GM12878 (cell line): Measurements from ENCODE around the gene TMTC1. TPM values are rescaled to one million over a fixed set of nuclear protein-coding genes. Genes with fewer than 3 reads are reported as not detected.

Experiments
- ATAC-seq: fragments of 200-7000 bp; cut with Tn5 transposase; 3 replicates; pipeline ENCODE4 v1.9.1; 2020; ENCODE audit warnings: mild to moderate bottlenecking, moderate library complexity
- BruUV-seq: library from RNA; stranded (reverse); fragments of 400-500 nt; replicated peaks from 2 replicates; lab custom pipeline; 2021; lab: Mats Ljungman, UMichigan
- CTCF ChIA-PET: fragments of 300-600 bp; sonication (Branson Sonifier 250); formaldehyde crosslinking; extraction: SDS; loops from one replicate; lab custom pipeline; 2021; ENCODE audit warnings: inconsistent platforms; lab: Yijun Ruan, JAX
- POLR2A ChIA-PET: fragments of 350-600 bp; formaldehyde crosslinking; extraction: SDS; loops from one replicate; lab custom pipeline; 2021; ENCODE audit warnings: inconsistent platforms; lab: Charles Lee
- RAD21 ChIA-PET: fragments of 300-600 bp; sonication (Branson Sonifier 250); formaldehyde crosslinking; loops from one replicate; lab custom pipeline; 2023; ENCODE audit warnings: antibody characterized with exemption; ENCODE audit not compliant: unreplicated experiment; lab: Charles Lee
- SMC1A ChIA-PET: fragments of 300-600 bp; sonication (Branson Sonifier 250); formaldehyde crosslinking; loops from one replicate; lab custom pipeline; 2023; ENCODE audit not compliant: unreplicated experiment, uncharacterized antibody; lab: Charles Lee
- DNase-seq: peaks from one replicate; pipeline ENCODE4 v3.0.0-alpha.2; 2011; ENCODE audit warnings: low read depth, low spot score
- FAIRE-seq: peaks from 3 replicates; lab custom pipeline; 2011; peaks lifted over from hg19 to GRCh38; lab: Jason Lieb, UNC
- H2AFZ ChIP-seq: 2 replicates; pipeline ENCODE4 v1.6.0; 2011; ENCODE audit warnings: low read depth, low read length, control low read depth; ENCODE audit not compliant: control insufficient read depth
- H3K27ac ChIP-seq: 2 replicates; pipeline ENCODE4 v1.5.1; 2011; ENCODE audit warnings: control low read depth; ENCODE audit not compliant: control insufficient read depth, insufficient read depth
- H3K27me3 ChIP-seq, 2 experiments: replicated peaks in 1 of 2; 2 replicates each; pipeline versions ENCODE4 v1.6.0 to v1.6.1; 2011; ENCODE audit warnings: low read length in 1 of 2; ENCODE audit not compliant: control insufficient read depth in 2 of 2, insufficient read depth in 2 of 2
- H3K36me3 ChIP-seq, 2 experiments: 2 replicates each; pipeline ENCODE4 v1.5.1; 2011; ENCODE audit warnings: low read length in 1 of 2; ENCODE audit not compliant: control insufficient read depth in 2 of 2, insufficient read depth in 2 of 2
- H3K4me1 ChIP-seq: 2 replicates; pipeline ENCODE4 v1.6.1; 2011; ENCODE audit warnings: mild to moderate bottlenecking, low read length, moderate library complexity, mixed read lengths; ENCODE audit not compliant: control insufficient read depth, insufficient read depth
- H3K4me2 ChIP-seq: 2 replicates; pipeline ENCODE4 v1.6.0; 2011; ENCODE audit warnings: control low read depth; ENCODE audit not compliant: control insufficient read depth, insufficient read depth
- H3K4me3 ChIP-seq: fragments of 200-600 bp; sonication (generic); 2 replicates; pipeline ENCODE4 v1.5.1; 2016
- H3K79me2 ChIP-seq: 2 replicates; pipeline ENCODE4 v1.6.0; 2011; ENCODE audit warnings: low read length; ENCODE audit not compliant: control insufficient read depth, insufficient read depth
- H3K9ac ChIP-seq: 2 replicates; pipeline ENCODE4 v1.8.0; 2011; ENCODE audit warnings: low read length, control low read depth, mixed read lengths; ENCODE audit not compliant: control insufficient read depth, insufficient read depth
- H3K9me3 ChIP-seq: replicated peaks from 3 replicates; pipeline ENCODE4 v1.5.1; 2011; ENCODE audit warnings: mild to moderate bottlenecking, low read length; ENCODE audit not compliant: control insufficient read depth, insufficient read depth
- H4K20me1 ChIP-seq: 2 replicates; pipeline ENCODE4 v1.6.0; 2011; ENCODE audit not compliant: control insufficient read depth, insufficient read depth
- CBX5 ChIP-seq: sonication (generic); IDR thresholded peaks from 2 replicates; pipeline ENCODE4 v1.6.1; 2016; ENCODE audit warnings: low read depth, moderate library complexity, mild to moderate bottlenecking, inconsistent platforms
- CHD2 ChIP-seq: IDR thresholded peaks from 2 replicates; pipeline ENCODE4 v1.6.1; 2011; ENCODE audit warnings: low read depth, low read length, improper control_type of control experiment, borderline replicate concordance
- GATAD2B ChIP-seq: fragments of 450-650 bp; conservative IDR thresholded peaks from 2 replicates; pipeline ENCODE4 v1.6.1; 2017; ENCODE audit warnings: low read depth, mild to moderate bottlenecking, moderate library complexity
- MYC ChIP-seq: IDR thresholded peaks from 2 replicates; pipeline ENCODE4 v1.6.1; 2011; ENCODE audit warnings: mild to moderate bottlenecking, low read length, moderate library complexity, inconsistent platforms; ENCODE audit not compliant: insufficient read depth, insufficient replicate concordance, insufficient read length, severe bottlenecking
- NFYB ChIP-seq: IDR thresholded peaks from 2 replicates; pipeline ENCODE4 v1.6.1; 2011; ENCODE audit warnings: low read depth, mild to moderate bottlenecking, low read length, improper control_type of control experiment, moderate library complexity; ENCODE audit not compliant: insufficient read depth
- RELA ChIP-seq: fragments of 450-650 bp; IDR thresholded peaks from 2 replicates; pipeline ENCODE4 v1.8.0; 2014; ENCODE audit warnings: borderline replicate concordance; ENCODE audit not compliant: partially characterized antibody
- SRF ChIP-seq, 2 experiments: IDR thresholded peaks; 2 replicates each; pipeline ENCODE4 v1.6.1; 2011; ENCODE audit warnings: low read depth in 2 of 2, low read length in 2 of 2, mild to moderate bottlenecking in 1 of 2, moderate library complexity in 1 of 2
- STAT3 ChIP-seq: IDR thresholded peaks from 2 replicates; pipeline ENCODE4 v1.6.1; 2011; ENCODE audit warnings: low read depth, low read length, improper control_type of control experiment
- YBX1 ChIP-seq: fragments of 450-650 bp; IDR thresholded peaks from 2 replicates; pipeline ENCODE4 v1.6.1; 2016; ENCODE audit warnings: antibody characterized with exemption
- YY1 ChIP-seq: IDR thresholded peaks from 2 replicates; pipeline ENCODE4 v1.6.1; 2011; ENCODE audit warnings: low read depth, mild to moderate bottlenecking, low read length
- ZNF217 ChIP-seq: fragments of 450-650 bp; IDR thresholded peaks from 2 replicates; pipeline ENCODE4 v1.6.1; 2017; ENCODE audit warnings: antibody characterized with exemption, mild to moderate bottlenecking
- ZSCAN29 ChIP-seq: fragments of 450-650 bp; IDR thresholded peaks from 2 replicates; pipeline ENCODE4 v1.6.1; 2017; ENCODE audit warnings: mild to moderate bottlenecking, moderate library complexity
- WGBS: methylation state at CpG from one replicate; pipeline ENCODE4 v1.1.6; 2016; ENCODE audit warnings: low lambda C conversion rate; ENCODE audit not compliant: insufficient replicate concordance, insufficient coverage; ENCODE audit errors: missing lambda C conversion rate; 5-methylcytosine and 5-hydroxymethylcytosine counted together
- in situ Hi-C: fragments of 300-500 bp; cut with MboI; formaldehyde crosslinking; loops from 9 replicates; pipeline ENCODE4 v1.14.3; 2018; ENCODE audit warnings: mixed read lengths
- intact Hi-C: fragments of 100-400 bp; cut with micrococcal nuclease; formaldehyde crosslinking; loops from one replicate; pipeline ENCODE4 v1.14.2; 2022; ENCODE audit not compliant: unreplicated experiment
- polyA plus RNA-seq, 11 experiments: library from polyadenylated mRNA; depleted of rRNA in 4 of 11; unstranded in 6 of 11; stranded (reverse) in 5 of 11; fragments of >200 nt; fragmentation: Nextera tagmentation in 4 of 11; fragmentation: Illumina TruSeq in 1 of 11; extraction: Ambion mirVana in 4 of 11; extraction: Trizol in 1 of 11; gene quantifications; 1 replicate in 1 of 11; 2 replicates in 10 of 11; pipeline versions ENCODE4 v1.2.1 to v1.2.3, GENCODE V29; 2011 to 2016; ENCODE audit warnings: inconsistent platforms in 2 of 11, missing spikeins in 2 of 11, low read depth in 1 of 11
- total RNA-seq, 4 experiments: library from RNA; depleted of rRNA in 3 of 4; stranded (reverse); fragments of >200 nt in 3 of 4; fragmentation: Illumina TruSeq in 1 of 4; extraction: Trizol in 1 of 4; gene quantifications; 2 replicates each; pipeline versions ENCODE4 v1.2.1 to v1.2.3, GENCODE V29; 2013 to 2021
- TF ChIP-seq, protein P1 (sequence below): IDR thresholded peaks from 2 replicates; pipeline ENCODE4 v1.6.1; 2012; ENCODE audit warnings: low read length, inconsistent platforms
- TF ChIP-seq, protein P2 (sequence below): fragments of 450-650 bp; formaldehyde crosslinking; IDR thresholded peaks from 2 replicates; pipeline ENCODE4 v1.5.0; 2022; ENCODE audit warnings: mild to moderate bottlenecking, missing genetic modification characterization
- TF ChIP-seq, protein P3 (sequence below): fragments of 450-650 bp; IDR thresholded peaks from 2 replicates; pipeline ENCODE4 v1.6.1; 2017; ENCODE audit warnings: borderline replicate concordance
- TF ChIP-seq, protein P4 (sequence below): fragments of 450-650 bp; IDR thresholded peaks from 2 replicates; pipeline ENCODE4 v1.6.1; 2017; ENCODE audit warnings: low read depth, mild to moderate bottlenecking, moderate library complexity

Gene TMTC1
- total and polyA plus RNA-seq, 10 of the 15 experiments (the other 5 are each of a cell fraction or from before 2014, with no cell fraction given) = 0.10 to 20.9 (median 0.57) TPM

DNA sequence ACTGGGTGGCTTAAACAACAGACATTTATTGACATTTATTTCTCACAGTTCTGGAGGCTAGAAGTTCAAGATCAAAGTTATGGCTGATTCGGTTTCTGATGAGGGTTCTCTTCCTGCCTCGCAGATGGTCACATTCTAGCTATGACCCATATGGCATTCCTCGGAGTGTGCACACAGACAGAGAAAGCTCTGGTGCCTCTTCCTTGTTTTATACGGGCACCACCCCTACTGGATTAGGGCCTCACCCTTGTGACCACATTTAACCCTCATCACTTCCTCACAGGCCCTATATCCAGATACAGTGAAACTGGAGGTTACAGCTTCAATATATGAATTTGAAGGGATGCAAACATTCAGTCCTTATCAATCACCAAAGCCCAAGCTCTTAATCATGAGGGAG, 209.2 kb downstream of the TMTC1 start (continued):
- TF ChIP-seq CHD2 (no peak), ZNF217 (no peak), RELA (no peak), ZSCAN29 (no peak), MYC (no peak)
- TF ChIP-seq, protein P1, sequence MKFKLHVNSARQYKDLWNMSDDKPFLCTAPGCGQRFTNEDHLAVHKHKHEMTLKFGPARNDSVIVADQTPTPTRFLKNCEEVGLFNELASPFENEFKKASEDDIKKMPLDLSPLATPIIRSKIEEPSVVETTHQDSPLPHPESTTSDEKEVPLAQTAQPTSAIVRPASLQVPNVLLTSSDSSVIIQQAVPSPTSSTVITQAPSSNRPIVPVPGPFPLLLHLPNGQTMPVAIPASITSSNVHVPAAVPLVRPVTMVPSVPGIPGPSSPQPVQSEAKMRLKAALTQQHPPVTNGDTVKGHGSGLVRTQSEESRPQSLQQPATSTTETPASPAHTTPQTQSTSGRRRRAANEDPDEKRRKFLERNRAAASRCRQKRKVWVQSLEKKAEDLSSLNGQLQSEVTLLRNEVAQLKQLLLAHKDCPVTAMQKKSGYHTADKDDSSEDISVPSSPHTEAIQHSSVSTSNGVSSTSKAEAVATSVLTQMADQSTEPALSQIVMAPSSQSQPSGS = no peak
- TF ChIP-seq, protein P2, sequence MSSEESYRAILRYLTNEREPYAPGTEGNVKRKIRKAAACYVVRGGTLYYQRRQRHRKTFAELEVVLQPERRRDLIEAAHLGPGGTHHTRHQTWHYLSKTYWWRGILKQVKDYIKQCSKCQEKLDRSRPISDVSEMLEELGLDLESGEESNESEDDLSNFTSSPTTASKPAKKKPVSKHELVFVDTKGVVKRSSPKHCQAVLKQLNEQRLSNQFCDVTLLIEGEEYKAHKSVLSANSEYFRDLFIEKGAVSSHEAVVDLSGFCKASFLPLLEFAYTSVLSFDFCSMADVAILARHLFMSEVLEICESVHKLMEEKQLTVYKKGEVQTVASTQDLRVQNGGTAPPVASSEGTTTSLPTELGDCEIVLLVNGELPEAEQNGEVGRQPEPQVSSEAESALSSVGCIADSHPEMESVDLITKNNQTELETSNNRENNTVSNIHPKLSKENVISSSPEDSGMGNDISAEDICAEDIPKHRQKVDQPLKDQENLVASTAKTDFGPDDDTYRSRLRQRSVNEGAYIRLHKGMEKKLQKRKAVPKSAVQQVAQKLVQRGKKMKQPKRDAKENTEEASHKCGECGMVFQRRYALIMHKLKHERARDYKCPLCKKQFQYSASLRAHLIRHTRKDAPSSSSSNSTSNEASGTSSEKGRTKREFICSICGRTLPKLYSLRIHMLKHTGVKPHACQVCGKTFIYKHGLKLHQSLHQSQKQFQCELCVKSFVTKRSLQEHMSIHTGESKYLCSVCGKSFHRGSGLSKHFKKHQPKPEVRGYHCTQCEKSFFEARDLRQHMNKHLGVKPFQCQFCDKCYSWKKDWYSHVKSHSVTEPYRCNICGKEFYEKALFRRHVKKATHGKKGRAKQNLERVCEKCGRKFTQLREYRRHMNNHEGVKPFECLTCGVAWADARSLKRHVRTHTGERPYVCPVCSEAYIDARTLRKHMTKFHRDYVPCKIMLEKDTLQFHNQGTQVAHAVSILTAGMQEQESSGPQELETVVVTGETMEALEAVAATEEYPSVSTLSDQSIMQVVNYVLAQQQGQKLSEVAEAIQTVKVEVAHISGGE (CRISPR knock-in tag) = no peak
- TF ChIP-seq, all 136 proteins: peak for 0

DNA sequence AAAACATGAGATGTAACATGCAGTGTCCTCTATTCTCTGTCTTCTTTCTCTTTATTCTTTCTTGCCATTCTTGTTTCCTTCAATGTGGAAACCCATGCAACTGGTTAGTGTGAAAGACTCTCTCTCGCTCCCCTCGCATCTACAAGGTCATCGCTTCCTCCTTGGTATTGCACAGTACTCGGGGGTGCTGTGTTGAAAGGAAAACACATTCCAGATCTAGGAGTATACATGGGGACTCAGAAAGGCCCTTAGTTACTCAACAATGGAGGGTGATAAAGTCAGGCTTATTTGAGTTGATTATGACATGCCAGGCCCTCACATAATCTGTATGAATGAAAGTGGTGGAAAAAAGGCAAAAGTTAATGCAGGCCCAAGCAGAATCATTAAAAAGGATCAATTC, 210.8 kb downstream of the TMTC1 start:
- FAIRE-seq = no peak
- H3K27ac ChIP-seq = no peak overlapping the region
- DNase-seq = no peak
- no peaks in the 10 kb centered on the region for H4K20me1 ChIP-seq
- POLR2A ChIA-PET = no interaction called here
- SMC1A ChIA-PET = interaction anchor here (0.8 to 1.3 kb wide), 3 partner anchors 8 to 12 kb away, joined by 3 read pairs; no protein-coding TSS in a partner anchor
- no peak for ATAC-seq
- in situ Hi-C loops = no loop called here
- H3K9me3 ChIP-seq = no peaks in the 10 kb centered on the region
- CTCF ChIA-PET = no interaction called here
- H3K4me1 ChIP-seq = no peaks in the 10 kb centered on the region
- no peaks in the 10 kb centered on the region for H3K27me3 ChIP-seq
- 21% methylated on average over 4 of the region's 4 CpGs for WGBS
- intact Hi-C loops = no loop called here
- H3K4me2 ChIP-seq = no peak overlapping the region
- H3K9ac ChIP-seq = no peak overlapping the region
- no peak overlapping the region for H2AFZ ChIP-seq
- RAD21 ChIA-PET = no interaction called here
- H3K4me3 ChIP-seq = no peak overlapping the region
- no peaks in the 10 kb centered on the region for H3K79me2 ChIP-seq
- no TSS peak for BruUV-seq
- H3K36me3 ChIP-seq = no peaks in the 10 kb centered on the region
- no peak for TF ChIP-seq STAT3
- no peak for TF ChIP-seq NFYB
- no peak for TF ChIP-seq CBX5
- TF ChIP-seq, protein P3, sequence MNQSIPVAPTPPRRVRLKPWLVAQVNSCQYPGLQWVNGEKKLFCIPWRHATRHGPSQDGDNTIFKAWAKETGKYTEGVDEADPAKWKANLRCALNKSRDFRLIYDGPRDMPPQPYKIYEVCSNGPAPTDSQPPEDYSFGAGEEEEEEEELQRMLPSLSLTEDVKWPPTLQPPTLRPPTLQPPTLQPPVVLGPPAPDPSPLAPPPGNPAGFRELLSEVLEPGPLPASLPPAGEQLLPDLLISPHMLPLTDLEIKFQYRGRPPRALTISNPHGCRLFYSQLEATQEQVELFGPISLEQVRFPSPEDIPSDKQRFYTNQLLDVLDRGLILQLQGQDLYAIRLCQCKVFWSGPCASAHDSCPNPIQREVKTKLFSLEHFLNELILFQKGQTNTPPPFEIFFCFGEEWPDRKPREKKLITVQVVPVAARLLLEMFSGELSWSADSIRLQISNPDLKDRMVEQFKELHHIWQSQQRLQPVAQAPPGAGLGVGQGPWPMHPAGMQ = no peak
- TF ChIP-seq GATAD2B = no peak
- TF ChIP-seq MYC = no peak
- TF ChIP-seq YY1 = no peak
- no peak for TF ChIP-seq SRF (IDR thresholded peaks at IDR 0.05; ENCODE audit: low read depth in 2 of 2, low read length in 2 of 2)
- TF ChIP-seq, protein P4, sequence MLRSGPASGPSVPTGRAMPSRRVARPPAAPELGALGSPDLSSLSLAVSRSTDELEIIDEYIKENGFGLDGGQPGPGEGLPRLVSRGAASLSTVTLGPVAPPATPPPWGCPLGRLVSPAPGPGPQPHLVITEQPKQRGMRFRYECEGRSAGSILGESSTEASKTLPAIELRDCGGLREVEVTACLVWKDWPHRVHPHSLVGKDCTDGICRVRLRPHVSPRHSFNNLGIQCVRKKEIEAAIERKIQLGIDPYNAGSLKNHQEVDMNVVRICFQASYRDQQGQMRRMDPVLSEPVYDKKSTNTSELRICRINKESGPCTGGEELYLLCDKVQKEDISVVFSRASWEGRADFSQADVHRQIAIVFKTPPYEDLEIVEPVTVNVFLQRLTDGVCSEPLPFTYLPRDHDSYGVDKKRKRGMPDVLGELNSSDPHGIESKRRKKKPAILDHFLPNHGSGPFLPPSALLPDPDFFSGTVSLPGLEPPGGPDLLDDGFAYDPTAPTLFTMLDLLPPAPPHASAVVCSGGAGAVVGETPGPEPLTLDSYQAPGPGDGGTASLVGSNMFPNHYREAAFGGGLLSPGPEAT = no peak
- no peak for TF ChIP-seq YBX1
